ENCODE data around the gene TMEM47. TPM values are rescaled to one million over a fixed set of nuclear protein-coding genes. Genes with fewer than 3 reads are reported as not detected.
A peak's percentile ranks its signal among the peaks of the same experiment; 100 is the strongest.

TMEM47 gene
- total and polyA plus RNA-seq, 2 donors (not counting 1 experiment from before 2014, with no cell fraction given), result 128 to 240 TPM

GRCh38 chrX:34612036-34612435 lies 45.0 kb downstream of the TMEM47 start:
- Histone ChIP-seq H3K4me1 (ENCODE audit: control insufficient read depth, extremely low read depth, insufficient read depth, low read length) (no peaks in the 10 kb centered on the region), H3K9me3 (ENCODE audit: control insufficient read depth, insufficient read depth, low read depth, low read length) (no peaks in the 10 kb centered on the region), H3K27me3 (ENCODE audit: control insufficient read depth, insufficient read depth, low read length) (no peaks in the 10 kb centered on the region), H3K4me3 (replicated peaks in 1 of 4; ENCODE audit: control extremely low read depth in 1 of 4, insufficient read depth in 1 of 4, low read depth in 3 of 4, low read length in 4 of 4) (no peak overlapping the region), H3K79me2 (ENCODE audit: control insufficient read depth, insufficient read depth, low read length) (no peaks in the 10 kb centered on the region), H3K36me3 (ENCODE audit: control insufficient read depth, insufficient read depth, low read length) (no peaks in the 10 kb centered on the region), H3K9ac (ENCODE audit: insufficient read depth, low read length) (no peak overlapping the region), H3K27ac (ENCODE audit: insufficient read depth, low read length) (no peak overlapping the region), H2AFZ (ENCODE audit: low read length) (no peak overlapping the region), H4K20me1 (ENCODE audit: control insufficient read depth, extremely low read depth, insufficient read depth, low read length) (no peaks in the 10 kb centered on the region), H3K4me2 (ENCODE audit: extremely low read depth, insufficient read depth, low read length) (no peak overlapping the region)
- no peak for TF ChIP-seq EZH2 (IDR thresholded peaks at IDR 0.05; ENCODE audit: low read length, missing control alignments)
- peak; percentile 1 to 4 for DNase-seq (ENCODE audit: low read depth in 2 of 2)

GRCh38 chrX:34598362-34598761 lies 58.7 kb downstream of the TMEM47 start:
- DNase-seq (ENCODE audit: low read depth in 2 of 2), result no peak
- TF ChIP-seq EZH2 (IDR thresholded peaks at IDR 0.05; ENCODE audit: low read length, missing control alignments), result no peak
- TF ChIP-seq CTCF (conservative IDR thresholded peaks at IDR 0.05 in 1 of 2, IDR thresholded peaks at IDR 0.05 in 1 of 2; ENCODE audit: low read depth in 1 of 2, low read length in 2 of 2), result no peak

GRCh38 chrX:34586936-34587335 lies 70.1 kb downstream of the TMEM47 start:
- Histone ChIP-seq H2AFZ (ENCODE audit: low read length) (no peak overlapping the region), H3K27me3 (ENCODE audit: control insufficient read depth, insufficient read depth, low read length) (no peaks in the 10 kb centered on the region), H3K27ac (ENCODE audit: insufficient read depth, low read length) (no peak overlapping the region), H3K4me3 (replicated peaks in 1 of 4; ENCODE audit: control extremely low read depth in 1 of 4, insufficient read depth in 1 of 4, low read depth in 3 of 4, low read length in 4 of 4) (no peak overlapping the region), H3K4me1 (ENCODE audit: control insufficient read depth, extremely low read depth, insufficient read depth, low read length) (no peaks in the 10 kb centered on the region), H3K9ac (ENCODE audit: insufficient read depth, low read length) (no peak overlapping the region), H3K4me2 (ENCODE audit: extremely low read depth, insufficient read depth, low read length) (no peak overlapping the region), H4K20me1 (ENCODE audit: control insufficient read depth, extremely low read depth, insufficient read depth, low read length) (no peaks in the 10 kb centered on the region), H3K36me3 (ENCODE audit: control insufficient read depth, insufficient read depth, low read length) (no peaks in the 10 kb centered on the region), H3K9me3 (ENCODE audit: control insufficient read depth, insufficient read depth, low read depth, low read length) (no peaks in the 10 kb centered on the region), H3K79me2 (ENCODE audit: control insufficient read depth, insufficient read depth, low read length) (no peaks in the 10 kb centered on the region)
- no peak for TF ChIP-seq CTCF (conservative IDR thresholded peaks at IDR 0.05 in 1 of 2, IDR thresholded peaks at IDR 0.05 in 1 of 2; ENCODE audit: low read depth in 1 of 2, low read length in 2 of 2)
- TF ChIP-seq EZH2 (IDR thresholded peaks at IDR 0.05; ENCODE audit: low read length, missing control alignments), result no peak
- DNase-seq (ENCODE audit: low read depth in 2 of 2), result no peak

More at GRCh38 chrX:34598362-34598761, 58.7 kb downstream of the TMEM47 start:
- Histone ChIP-seq H4K20me1 (ENCODE audit: control insufficient read depth, extremely low read depth, insufficient read depth, low read length) (no peaks in the 10 kb centered on the region), H3K9ac (ENCODE audit: insufficient read depth, low read length) (no peak overlapping the region), H3K4me3 (replicated peaks in 1 of 4; ENCODE audit: control extremely low read depth in 1 of 4, insufficient read depth in 1 of 4, low read depth in 3 of 4, low read length in 4 of 4) (no peak overlapping the region), H3K4me2 (ENCODE audit: extremely low read depth, insufficient read depth, low read length) (no peak overlapping the region), H3K27ac (ENCODE audit: insufficient read depth, low read length) (no peak overlapping the region), H3K4me1 (ENCODE audit: control insufficient read depth, extremely low read depth, insufficient read depth, low read length) (no peaks in the 10 kb centered on the region), H3K9me3 (ENCODE audit: control insufficient read depth, insufficient read depth, low read depth, low read length) (no peaks in the 10 kb centered on the region), H2AFZ (ENCODE audit: low read length) (no peak overlapping the region), H3K36me3 (ENCODE audit: control insufficient read depth, insufficient read depth, low read length) (no peaks in the 10 kb centered on the region), H3K27me3 (ENCODE audit: control insufficient read depth, insufficient read depth, low read length) (no peaks in the 10 kb centered on the region), H3K79me2 (ENCODE audit: control insufficient read depth, insufficient read depth, low read length) (no peaks in the 10 kb centered on the region)
